ENCODE measurements around the gene SLC9A4. TPM values are rescaled to one million over a fixed set of nuclear protein-coding genes. Genes with fewer than 3 reads are reported as not detected.

The SLC9A4 gene
- total and polyA plus RNA-seq, 2 of the 4 experiments (the other 2 are of a cell fraction) = not detected

GRCh38 chr2:102582845-102583244 lies 109.8 kb downstream of the SLC9A4 start:
- dilution Hi-C loops (cut with HindIII; ENCODE audit: low sequenced_read_pairs, unreplicated experiment) (no loop called here), intact Hi-C loops (cut with micrococcal nuclease) (no loop called here), in situ Hi-C loops (cut with MboI; ENCODE audit: low sequenced_read_pairs) (no loop called here)
- no peak overlapping the region for H3K4me2 ChIP-seq (ENCODE audit: low read depth, low read length)
- H2AFZ ChIP-seq (replicated peaks; ENCODE audit: low read length, poor library complexity) = no peak overlapping the region
- no peaks in the 10 kb centered on the region for H4K20me1 ChIP-seq (ENCODE audit: insufficient read depth, low read length)
- H4K91ac ChIP-seq (ENCODE audit: insufficient read depth, low read depth, low read length) = no peak overlapping the region
- H3K4ac ChIP-seq (ENCODE audit: low read depth, low read length) = no peak overlapping the region
- no peak overlapping the region for H3K9ac ChIP-seq (ENCODE audit: low read depth, low read length)
- H3K23ac ChIP-seq (ENCODE audit: low read depth, low read length) = no peak overlapping the region
- no peaks in the 10 kb centered on the region for H3K4me1 ChIP-seq (ENCODE audit: control insufficient read depth, insufficient read depth, low read length)
- H2BK20ac ChIP-seq (ENCODE audit: low read depth, low read length) = no peak overlapping the region
- no peak overlapping the region for H3K18ac ChIP-seq (ENCODE audit: low read depth, low read length)
- H3K36me3 ChIP-seq (ENCODE audit: control insufficient read depth, insufficient read depth, low read length) = no peaks in the 10 kb centered on the region
- no peak overlapping the region for H2AK9ac ChIP-seq (replicated peaks; ENCODE audit: low read depth, low read length, poor library complexity)
- no peak overlapping the region for H3K14ac ChIP-seq (replicated peaks; ENCODE audit: low read depth, low read length)
- no peaks in the 10 kb centered on the region for H3K9me3 ChIP-seq (ENCODE audit: control insufficient read depth, insufficient read depth, low read length)
- H3K9me1 ChIP-seq (ENCODE audit: insufficient read depth, low read length) = no peaks in the 10 kb centered on the region
- H3K79me1 ChIP-seq (ENCODE audit: low read depth in 1 of 2, low read length in 2 of 2) = no peaks in the 10 kb centered on the region
- no peak for DNase-seq
- WGBS, 2 experiments (ENCODE audit: extremely low coverage in 2 of 2, insufficient read length in 1 of 2) = no CpG with 5 or more reads among the region's 2 CpGs
- ChIA-PET POLR2A (ENCODE audit: unreplicated experiment) (no interaction called here), CTCF (no interaction called here)
- H3K4me3 ChIP-seq (ENCODE audit: insufficient read depth, low read depth, low read length) = no peak overlapping the region
- H3K27me3 ChIP-seq (ENCODE audit: control insufficient read depth, insufficient read depth, low read length) = no peaks in the 10 kb centered on the region; the same call in 1 of the 2 replicates
- BruUV-seq (replicated peaks) = no TSS peak
- no peak overlapping the region for H4K5ac ChIP-seq (ENCODE audit: low read depth, low read length)
- H2BK120ac ChIP-seq (ENCODE audit: low read depth, low read length) = no peak overlapping the region
- H2BK15ac ChIP-seq (ENCODE audit: low read depth, low read length) = no peak overlapping the region
- H2BK5ac ChIP-seq (ENCODE audit: low read depth, low read length, poor library complexity, severe bottlenecking) = no peak overlapping the region
- no peak for ATAC-seq (ENCODE audit: low read depth)
- H3K56ac ChIP-seq (ENCODE audit: extremely low read depth, insufficient read depth, low read length) = no peak overlapping the region
- no peak overlapping the region for H2AK5ac ChIP-seq (ENCODE audit: low read depth, low read length)
- no peak overlapping the region for H3K27ac ChIP-seq (ENCODE audit: insufficient read depth, low read length)
- no peak overlapping the region for H4K8ac ChIP-seq (ENCODE audit: low read depth in 2 of 2, low read length in 2 of 2)
- no peak for TF ChIP-seq RFX5 (IDR thresholded peaks at IDR 0.05; ENCODE audit: low read depth, low read length)

Small RNA genes lying within 50 kb of the gene (microRNA-seq; reads per million reads assigned to microRNA genes)
- 0 reads per million in 2 experiments for gene MIR4772 (ENCODE audit: insufficient read depth in 1 of 2, insufficient read length in 1 of 2, unreplicated experiment in 1 of 2)

Small RNA genes lying within 50 kb of the gene (small RNA-seq; reads per million reads assigned to genes)
- 0 reads per million in 5 experiments for gene MIR4772

Other genes with a start within 250 kb of the SLC9A4 start
- under 0.01 TPM in 2 replicates for gene IL1RL1, start 161.7 kb upstream of the SLC9A4 start, total RNA-seq (2012; rRNA removed)
- 0.14 TPM in 1 of 2 replicates, not detected in the other for gene IL1RL1, start 161.7 kb upstream of the SLC9A4 start, polyA plus RNA-seq (2012; rRNA removed)
- 0.18 and 0.28 TPM in 2 replicates for gene IL18R1, start 117.4 kb upstream of the SLC9A4 start, total RNA-seq (2012; rRNA removed)
- gene IL18R1, start 117.4 kb upstream of the SLC9A4 start, polyA plus RNA-seq (2012; rRNA removed) = 0.14 and 0.24 TPM in 2 replicates
- not detected in 2 replicates for gene IL18RAP, start 50.1 kb upstream of the SLC9A4 start, total RNA-seq (2012; rRNA removed)
- not detected in 2 replicates for gene IL18RAP, start 50.1 kb upstream of the SLC9A4 start, polyA plus RNA-seq (2012; rRNA removed)
- not detected in 2 replicates for gene SLC9A2, start 146.3 kb downstream of the SLC9A4 start, total RNA-seq (2012; rRNA removed)
- gene SLC9A2, start 146.3 kb downstream of the SLC9A4 start, polyA plus RNA-seq (2012; rRNA removed) = not detected in 2 replicates